HepG2 (cell line): ENCODE data around the gene KCNMA1.

Source experiments
- CBFB ChIP-seq: sonication (generic); formaldehyde crosslinking; IDR thresholded peaks from 2 replicates; pipeline ENCODE4 v1.4.0; 2020; ENCODE audit warnings: missing genetic modification reagents
- CTCF ChIP-seq: sonication (generic); formaldehyde crosslinking; IDR thresholded peaks from 2 replicates; pipeline ENCODE4 v1.5.0; 2020; ENCODE audit warnings: mild to moderate bottlenecking, missing genetic modification reagents, moderate library complexity
- JUND ChIP-seq: sonication (generic); formaldehyde crosslinking; IDR thresholded peaks from 2 replicates; pipeline ENCODE4 v1.8.0; 2022; ENCODE audit warnings: mild to moderate bottlenecking, missing genetic modification reagents
- POLR2AphosphoS2 ChIP-seq: IDR thresholded peaks from 2 replicates; pipeline ENCODE4 v1.6.1; 2011; ENCODE audit warnings: low read depth, low read length, improper control_type of control experiment
- STAG1 ChIP-seq: sonication (generic); formaldehyde crosslinking; IDR thresholded peaks from 2 replicates; pipeline ENCODE4 v1.4.0; 2020; ENCODE audit warnings: missing genetic modification reagents
- ZBTB33 ChIP-seq: sonication (generic); formaldehyde crosslinking; IDR thresholded peaks from 2 replicates; pipeline ENCODE4 v1.4.0; 2020; ENCODE audit warnings: missing genetic modification reagents
- ZFX ChIP-seq: sonication (generic); formaldehyde crosslinking; IDR thresholded peaks from 2 replicates; pipeline ENCODE4 v1.4.0; 2020; ENCODE audit warnings: mild to moderate bottlenecking, low read depth, missing genetic modification reagents, moderate library complexity
- ZNF580 ChIP-seq: IDR thresholded peaks from 2 replicates; pipeline ENCODE4 v1.6.1; 2016; ENCODE audit warnings: low read depth, borderline replicate concordance

GRCh38 chr10:77594471-77594783 is 43.2 kb downstream of the KCNMA1 start:
- TF ChIP-seq POLR2AphosphoS2 (no peak), CBFB (CRISPR knock-in tag) (no peak), ZNF580 (CRISPR knock-in tag) (no peak), ZFX (CRISPR knock-in tag) (no peak), JUND (no peak), STAG1 (CRISPR knock-in tag) (no peak), ZBTB33 (CRISPR knock-in tag) (no peak), CTCF (CRISPR knock-in tag) (no peak)
